ENCODE results near the gene TMEM253. TPM values are rescaled to one million over a fixed set of nuclear protein-coding genes. Genes with fewer than 3 reads are reported as not detected.

Gene TMEM253
- polyA plus RNA-seq, 6 donors from 2014 or later, result not detected

- Mint-ChIP-seq H3K4me1 (peaks cover 15 to 22% (median 20%) of the 10 kb centered on the region in 3 donors), H3K27ac (peak overlapping the region in 4 of 6 donors; percentile 19 to 82 (median 54)), H3K36me3 (no peaks in the 10 kb centered on the region), H3K9me3 (no peaks in the 10 kb centered on the region), H3K27me3 (peaks cover 6 to 14% (median 10%) of the 10 kb centered on the region in 3 donors), H3K4me3 (peak overlapping the region; percentile 73 to 92 (median 86))
- DNase-seq, result no peak
- no peak for ATAC-seq (ENCODE audit: low read depth in 2 of 2)
These were observed 3.8 kb upstream of the TMEM253 start for GRCh38 chr14:21096978-21097635.

GRCh38 chr14:21097636-21098075 is 3.2 kb upstream of the TMEM253 start:
- Mint-ChIP-seq H3K4me3 (peak overlapping the region; percentile 73 to 92 (median 86)), H3K27ac (peak overlapping the region in 4 of 6 donors; percentile 19 to 82 (median 54)), H3K27me3 (peaks cover 6 to 18% (median 7%) of the 10 kb centered on the region in 3 donors), H3K9me3 (no peaks in the 10 kb centered on the region), H3K4me1 (peaks cover 13 to 26% (median 15%) of the 10 kb centered on the region in 3 donors), H3K36me3 (no peaks in the 10 kb centered on the region)
- peak; percentile 14 to 20 for ATAC-seq (ENCODE audit: low read depth in 2 of 2)
- no peak for DNase-seq

GRCh38 chr14:21098076-21098891 is 2.6 kb upstream of the TMEM253 start, which contains the start of gene ZNF219:
ZNF219 (minus strand) TSS chr14:21098655; CDS start chr14:21093591, 5,064 bp downstream.
- DNase-seq (no peak), ATAC-seq (ENCODE audit: low read depth in 2 of 2) (peak; percentile 51 to 62)
- peak within 1 kb of the TSS in 5 of 6 donors; percentile 27 to 87 (median 83) for H3K27ac Mint-ChIP-seq
- H3K27me3 Mint-ChIP-seq, result peaks cover under 1 to 18% (median 7%) of the 10 kb centered on the region in 3 donors
- no peaks in the 10 kb centered on the region for H3K9me3 Mint-ChIP-seq
- H3K4me1 Mint-ChIP-seq, result peaks cover 11 to 30% (median 12%) of the 10 kb centered on the region in 3 donors
- H3K36me3 Mint-ChIP-seq, result no peaks in the 10 kb centered on the region
- peak within 1 kb of the TSS; percentile 85 to 92 (median 87) for H3K4me3 Mint-ChIP-seq

DNA sequence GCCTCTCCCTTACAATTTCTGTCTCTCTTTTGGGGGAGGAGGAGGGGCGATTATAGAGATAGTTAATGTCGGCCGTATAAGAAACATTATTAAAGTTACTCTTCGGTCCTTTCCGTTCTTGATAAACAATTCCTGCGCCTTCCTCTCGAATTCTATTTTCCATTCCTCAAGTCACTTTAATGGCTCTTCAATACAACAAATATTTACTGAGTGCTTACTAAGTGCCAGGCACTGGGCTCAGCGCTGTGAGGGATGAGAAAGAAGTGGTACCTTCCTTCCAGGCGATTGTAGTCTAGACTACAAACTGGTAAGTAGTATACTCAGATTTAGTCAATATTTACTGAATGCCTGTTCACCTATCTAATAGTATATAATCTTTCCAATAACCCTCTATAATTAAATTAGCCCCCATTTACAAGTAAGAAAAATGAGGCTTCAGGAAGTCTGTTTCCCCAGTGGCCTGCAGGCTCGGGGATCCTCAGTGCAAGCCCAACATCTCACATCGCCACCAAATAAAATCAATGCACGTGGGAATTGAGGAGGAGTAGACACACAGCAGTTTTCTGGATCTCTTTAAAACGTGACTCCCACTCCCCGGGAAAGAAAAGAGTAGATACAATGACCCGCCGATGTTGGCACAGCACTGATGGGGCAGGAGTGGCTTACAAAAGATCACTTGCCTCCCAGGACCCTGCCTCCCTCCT is 1.8 kb upstream of the TMEM253 start:
- H3K27me3 Mint-ChIP-seq, result peaks cover 0 to 18% (median 10%) of the 10 kb centered on the region in 3 donors

GRCh38 chr14:21099596-21099985 is 1.3 kb upstream of the TMEM253 start:
- Mint-ChIP-seq H3K4me1 (peaks cover 17 to 34% (median 21%) of the 10 kb centered on the region in 3 donors), H3K36me3 (no peaks in the 10 kb centered on the region), H3K27ac (peak overlapping the region in 3 of 6 donors; percentile 20 to 84 (median 83)), H3K27me3 (peaks cover 0 to 18% (median 10%) of the 10 kb centered on the region in 3 donors), H3K9me3 (no peaks in the 10 kb centered on the region), H3K4me3 (peak overlapping the region in 6 of 8 donors; percentile 82 to 90 (median 86))
- ATAC-seq (ENCODE audit: low read depth in 2 of 2) (no peak), DNase-seq (no peak)

More for the DNA sequence above, 1.8 kb upstream of the TMEM253 start:
- DNase-seq, result no peak
- Mint-ChIP-seq H3K36me3 (no peaks in the 10 kb centered on the region), H3K4me1 (peaks cover 14 to 32% (median 17%) of the 10 kb centered on the region in 3 donors), H3K9me3 (no peaks in the 10 kb centered on the region), H3K4me3 (peak overlapping the region; percentile 81 to 90 (median 86)), H3K27ac (peak overlapping the region in 4 of 6 donors; percentile 63 to 87 (median 84))
- ATAC-seq (ENCODE audit: low read depth in 2 of 2), result no peak

GRCh38 chr14:21101802-21102413 is 1.0 kb downstream of the TMEM253 start:
- Mint-ChIP-seq H3K27me3 (peaks cover 0 to 18% (median 10%) of the 10 kb centered on the region in 3 donors), H3K27ac (no peak overlapping the region), H3K9me3 (no peaks in the 10 kb centered on the region), H3K4me3 (peak overlapping the region in 2 of 8 donors; percentile 62 to 65), H3K36me3 (no peaks in the 10 kb centered on the region), H3K4me1 (peaks cover 22 to 44% (median 24%) of the 10 kb centered on the region in 3 donors)
- DNase-seq (no peak), ATAC-seq (ENCODE audit: low read depth in 2 of 2) (no peak)

GRCh38 chr14:21102521-21103410 is 1.9 kb downstream of the TMEM253 start:
- ATAC-seq (ENCODE audit: low read depth in 2 of 2), result no peak
- Mint-ChIP-seq H3K4me3 (peak overlapping the region in 6 of 8 donors; percentile 49 to 97 (median 90)), H3K27me3 (peaks cover 0 to 18% (median 10%) of the 10 kb centered on the region in 3 donors)

GRCh38 chr14:21103411-21103709 is 2.5 kb downstream of the TMEM253 start:
- Mint-ChIP-seq H3K27ac (peak overlapping the region; percentile 72 to 96 (median 94)), H3K27me3 (peaks cover 0 to 18% (median 10%) of the 10 kb centered on the region in 3 donors), H3K4me1 (peaks cover 23 to 38% (median 24%) of the 10 kb centered on the region in 3 donors), H3K4me3 (peak overlapping the region; percentile 49 to 97 (median 92)), H3K9me3 (no peaks in the 10 kb centered on the region), H3K36me3 (no peaks in the 10 kb centered on the region)
- ATAC-seq (ENCODE audit: low read depth in 2 of 2) (no peak), DNase-seq (no peak)

More at GRCh38 chr14:21102521-21103410, 1.9 kb downstream of the TMEM253 start:
- H3K27ac Mint-ChIP-seq, result peak overlapping the region in 3 of 6 donors; percentile 47 to 92 (median 79)
- no peaks in the 10 kb centered on the region for H3K36me3 Mint-ChIP-seq
- peaks cover 23 to 38% (median 24%) of the 10 kb centered on the region in 3 donors for H3K4me1 Mint-ChIP-seq
- no peaks in the 10 kb centered on the region for H3K9me3 Mint-ChIP-seq
- DNase-seq, result no peak

DNA sequence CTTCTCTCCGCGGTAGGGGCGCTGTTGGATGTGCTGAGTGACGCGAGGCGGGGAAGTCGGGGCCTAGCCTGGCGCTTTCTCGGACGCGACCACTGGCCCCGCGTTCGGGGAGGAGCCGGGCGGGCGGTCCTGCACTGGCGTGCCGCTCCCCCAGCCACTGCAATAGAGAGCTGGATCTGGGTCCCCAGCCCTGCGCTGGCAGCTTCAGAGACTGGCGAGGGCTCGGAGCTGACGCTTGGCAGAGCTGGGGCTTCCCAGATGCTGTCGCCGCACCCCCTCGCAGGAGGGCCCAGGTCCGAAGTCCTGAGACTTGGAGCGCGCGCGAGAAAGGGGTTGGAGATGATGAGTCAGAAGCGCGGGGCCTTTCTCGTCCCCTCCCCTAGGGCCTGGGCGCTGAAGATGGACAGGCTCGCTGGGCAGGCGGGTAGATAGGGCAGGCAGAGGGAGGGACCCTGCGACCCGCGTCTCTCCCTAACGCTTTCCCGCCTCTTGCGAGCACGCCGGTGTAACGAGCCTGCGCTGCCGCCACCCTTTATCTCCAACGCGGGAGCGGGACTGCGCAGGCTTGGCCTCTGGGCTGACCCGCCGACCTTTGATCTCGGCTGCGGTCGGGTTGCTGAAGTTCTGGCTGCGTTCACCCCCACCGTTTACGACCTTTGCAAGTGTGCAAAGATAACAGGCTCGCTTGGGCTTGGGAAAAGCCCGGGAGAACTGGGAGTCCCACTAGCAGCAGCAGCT is 3.0 kb downstream of the TMEM253 start:
- peaks cover 21 to 34% (median 21%) of the 10 kb centered on the region in 3 donors for H3K4me1 Mint-ChIP-seq
- no peaks in the 10 kb centered on the region for H3K36me3 Mint-ChIP-seq
- peak overlapping the region; percentile 79 to 96 (median 95) for H3K27ac Mint-ChIP-seq
- H3K9me3 Mint-ChIP-seq, result no peaks in the 10 kb centered on the region
- H3K4me3 Mint-ChIP-seq, result peak overlapping the region; percentile 49 to 97 (median 92)
- H3K27me3 Mint-ChIP-seq, result peaks cover 0 to 18% (median 10%) of the 10 kb centered on the region in 3 donors
- peak; percentile 95 for DNase-seq
- peak; percentile 85 for ATAC-seq (ENCODE audit: low read depth in 2 of 2)

GRCh38 chr14:21104448-21105060 is 3.7 kb downstream of the TMEM253 start:
- H3K27ac Mint-ChIP-seq, result peak overlapping the region; percentile 79 to 96 (median 95)
- H3K36me3 Mint-ChIP-seq, result no peaks in the 10 kb centered on the region
- no peaks in the 10 kb centered on the region for H3K9me3 Mint-ChIP-seq
- H3K4me1 Mint-ChIP-seq, result peaks cover 14 to 27% (median 14%) of the 10 kb centered on the region in 3 donors
- peaks cover 0 to 18% (median 10%) of the 10 kb centered on the region in 3 donors for H3K27me3 Mint-ChIP-seq
- DNase-seq (peak; percentile 59), ATAC-seq (ENCODE audit: low read depth in 2 of 2) (peak; percentile 53 to 56)
- H3K4me3 Mint-ChIP-seq, result peak overlapping the region; percentile 49 to 97 (median 92)

DNA sequence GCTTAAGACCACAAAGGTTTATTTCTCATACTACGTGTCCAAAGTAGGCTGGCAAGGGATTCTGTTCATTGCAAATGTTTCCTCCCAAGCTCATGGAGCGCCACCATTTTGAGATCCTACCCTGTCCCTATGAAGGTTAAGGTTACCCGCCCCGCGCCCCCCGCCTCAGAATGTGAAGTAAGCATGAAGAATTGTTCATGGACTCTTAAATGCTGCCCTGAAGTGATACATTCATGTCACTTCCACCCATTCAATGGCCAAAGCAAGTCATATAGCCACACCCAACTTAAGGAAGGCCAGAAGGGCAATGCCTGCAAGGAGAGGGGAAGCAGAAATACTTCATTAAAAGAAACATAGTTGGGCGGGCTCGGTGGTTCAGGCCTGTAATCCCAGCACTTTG is 4.2 kb downstream of the TMEM253 start:
- Mint-ChIP-seq H3K27ac (peak overlapping the region in 2 of 6 donors; percentile 68 to 81), H3K9me3 (no peaks in the 10 kb centered on the region), H3K4me3 (peak overlapping the region in 2 of 8 donors; percentile 91 to 96), H3K27me3 (peaks cover 0 to 18% (median 10%) of the 10 kb centered on the region in 3 donors), H3K4me1 (peaks cover 13 to 26% (median 14%) of the 10 kb centered on the region in 3 donors), H3K36me3 (no peaks in the 10 kb centered on the region)
- DNase-seq (no peak), ATAC-seq (ENCODE audit: low read depth in 2 of 2) (no peak)

All from naive B cell (primary cell).